SK-N-SH (cell line): ENCODE results near the gene SPRED2. TPM values are rescaled to one million over a fixed set of nuclear protein-coding genes. Genes with fewer than 3 reads are reported as not detected.

ENCODE experiments used
- CTCF ChIA-PET: fragments of 300-600, 350-600 bp; formaldehyde crosslinking; extraction: SDS; loops from one replicate; lab custom pipeline; 2021; lab: Yijun Ruan, JAX
- POLR2A ChIA-PET: fragments of 350-600 bp; sonication (Branson Sonifier 250); formaldehyde crosslinking; extraction: SDS; loops from one replicate; lab custom pipeline; 2020; ENCODE audit warnings: antibody characterized with exemption, inconsistent platforms; lab: Yijun Ruan, JAX
- DNase-seq: peaks from one replicate; pipeline ENCODE4 v3.0.0; 2012
- H2AFZ ChIP-seq: fragments of 200-600 bp; sonication (generic); 2 replicates; pipeline ENCODE4 v1.8.1; 2016; ENCODE audit warnings: antibody characterized with exemption, mild to moderate bottlenecking, low read depth
- H3F3A ChIP-seq: fragments of 200-600 bp; sonication (generic); replicated peaks from 2 replicates; pipeline ENCODE3; 2016; ENCODE audit warnings: antibody characterized with exemption, mild to moderate bottlenecking; ENCODE audit not compliant: insufficient read depth
- H3K27ac ChIP-seq, 2 experiments: fragments of 200-500 bp in 1 of 2; fragments of 200-600 bp in 1 of 2; sonication (Bioruptor generic) in 1 of 2; sonication (generic), shearing (Covaris generic) in 1 of 2; 2 replicates each; pipeline versions ENCODE4 v1.5.1 to v1.6.1; 2014 to 2016; ENCODE audit warnings: low read depth in 2 of 2, inconsistent platforms in 1 of 2, low read length in 1 of 2, mild to moderate bottlenecking in 1 of 2, mixed read lengths in 1 of 2
- H3K27me3 ChIP-seq: fragments of 200-600 bp; sonication (generic), shearing (Covaris generic); 2 replicates; pipeline ENCODE4 v1.6.1; 2016; ENCODE audit warnings: mixed run types; ENCODE audit not compliant: insufficient read depth
- H3K36me3 ChIP-seq, 2 experiments: fragments of 200-500 bp in 1 of 2; fragments of 200-600 bp in 1 of 2; sonication (Bioruptor generic) in 1 of 2; sonication (generic) in 1 of 2; replicated peaks in 1 of 2; 2 replicates each; pipeline versions ENCODE3 to v1.5.1; 2014 to 2016; ENCODE audit warnings: low read length in 1 of 2, mild to moderate bottlenecking in 1 of 2; ENCODE audit not compliant: insufficient read depth in 2 of 2, control insufficient read depth in 1 of 2
- H3K4me1 ChIP-seq, 2 experiments: fragments of 200-500 bp in 1 of 2; fragments of 200-600 bp in 1 of 2; sonication (Bioruptor generic) in 1 of 2; sonication (generic), shearing (Covaris generic) in 1 of 2; 2 replicates each; pipeline versions ENCODE4 v1.5.1 to v1.6.1; 2014 to 2016; ENCODE audit warnings: low read depth in 1 of 2, low read length in 1 of 2, mixed run types in 1 of 2; ENCODE audit not compliant: insufficient read depth in 2 of 2, control insufficient read depth in 1 of 2
- H3K4me2 ChIP-seq: fragments of 200-600 bp; sonication (generic), shearing (Covaris generic); 2 replicates; pipeline ENCODE4 v1.6.1; 2017; ENCODE audit warnings: mixed run types
- H3K4me3 ChIP-seq, 2 experiments: fragments of 200-500 bp in 1 of 2; fragments of 200-600 bp in 1 of 2; sonication (Bioruptor generic) in 1 of 2; sonication (generic), shearing (Covaris generic) in 1 of 2; 2 replicates each; pipeline versions ENCODE4 v1.5.1 to v1.8.1; 2014 to 2016; ENCODE audit warnings: low read depth in 2 of 2, inconsistent platforms in 1 of 2, low read length in 1 of 2, mild to moderate bottlenecking in 1 of 2, mixed read lengths in 1 of 2, moderate library complexity in 1 of 2
- H3K79me2 ChIP-seq: fragments of 200-600 bp; sonication (generic); 2 replicates; pipeline ENCODE4 v1.8.1; 2017; ENCODE audit warnings: mild to moderate bottlenecking; ENCODE audit not compliant: insufficient read depth
- H3K9ac ChIP-seq: fragments of 200-600 bp; sonication (generic); 2 replicates; pipeline ENCODE4 v1.6.1; 2017; ENCODE audit warnings: mixed run types
- H3K9me2 ChIP-seq: fragments of 200-600 bp; sonication (generic); 2 replicates; pipeline ENCODE4 v1.6.1; 2017; ENCODE audit warnings: mixed run types
- H3K9me3 ChIP-seq: fragments of 200-600 bp; sonication (generic); 2 replicates; pipeline ENCODE4 v1.6.1; 2017; ENCODE audit warnings: mixed run types, mild to moderate bottlenecking, moderate library complexity
- H4K20me1 ChIP-seq: fragments of 200-600 bp; sonication (generic); 2 replicates; pipeline ENCODE4 v1.6.1; 2017; ENCODE audit warnings: mild to moderate bottlenecking, mixed run types; ENCODE audit not compliant: insufficient read depth
- CHD2 ChIP-seq: fragments of 150-350 bp; IDR thresholded peaks from 2 replicates; pipeline ENCODE4 v1.6.1; 2018; ENCODE audit warnings: low read length; ENCODE audit not compliant: partially characterized antibody
- EP300 ChIP-seq, 2 experiments: IDR thresholded peaks; 2 replicates each; pipeline versions ENCODE4 v1.4.0 to v1.6.1; 2012; ENCODE audit warnings: borderline replicate concordance in 1 of 2, low read depth in 1 of 2, low read length in 1 of 2
- EZH2phosphoT487 ChIP-seq: fragments of 200-600 bp; sonication (generic); IDR thresholded peaks from 2 replicates; pipeline ENCODE4 v1.6.1; 2017; ENCODE audit warnings: low read depth, mixed run types, mild to moderate bottlenecking, antibody characterized with exemption, moderate library complexity, borderline replicate concordance
- FOSL2 ChIP-seq: IDR thresholded peaks from 2 replicates; pipeline ENCODE4 v1.4.0; 2012; ENCODE audit warnings: low read depth, mild to moderate bottlenecking, moderate library complexity, borderline replicate concordance
- FOXM1 ChIP-seq: IDR thresholded peaks from 2 replicates; pipeline ENCODE4 v1.4.0; 2012; ENCODE audit warnings: low read depth, mild to moderate bottlenecking
- GABPA ChIP-seq: IDR thresholded peaks from 2 replicates; pipeline ENCODE4 v1.4.0; 2012; ENCODE audit warnings: low read depth, mild to moderate bottlenecking
- GATA2 ChIP-seq: sonication (generic); formaldehyde crosslinking; IDR thresholded peaks from 2 replicates; pipeline ENCODE4 v1.5.0; 2020; ENCODE audit warnings: mild to moderate bottlenecking, missing genetic modification reagents
- IRF3 ChIP-seq: fragments of 150-350 bp; IDR thresholded peaks from 2 replicates; pipeline ENCODE4 v1.6.1; 2016; ENCODE audit warnings: mild to moderate bottlenecking, low read depth, low read length
- JUND ChIP-seq: IDR thresholded peaks from 2 replicates; pipeline ENCODE4 v1.4.0; 2012
- MAX ChIP-seq: IDR thresholded peaks from 2 replicates; pipeline ENCODE4 v1.4.0; 2012; ENCODE audit warnings: low read depth
- MEF2A ChIP-seq: IDR thresholded peaks from 2 replicates; pipeline ENCODE4 v1.4.0; 2012; ENCODE audit warnings: low read depth, borderline replicate concordance
- NFIC ChIP-seq: IDR thresholded peaks from 2 replicates; pipeline ENCODE4 v1.4.0; 2012; ENCODE audit warnings: borderline replicate concordance
- NRF1 ChIP-seq: IDR thresholded peaks from 2 replicates; pipeline ENCODE4 v1.6.1; 2012; ENCODE audit warnings: low read depth, mild to moderate bottlenecking, low read length
- PBX3 ChIP-seq: IDR thresholded peaks from 2 replicates; pipeline ENCODE4; 2012
- POLR2AphosphoS5 ChIP-seq: IDR thresholded peaks from 2 replicates; pipeline ENCODE4 v1.6.1; 2012; ENCODE audit warnings: low read depth, low read length
- RAD21 ChIP-seq: IDR thresholded peaks from 2 replicates; pipeline ENCODE4 v1.6.1; 2012; ENCODE audit warnings: mild to moderate bottlenecking, low read length
- REST ChIP-seq: IDR thresholded peaks from 2 replicates; pipeline ENCODE4 v1.6.1; 2012; ENCODE audit warnings: mild to moderate bottlenecking, low read depth, low read length, moderate library complexity
- RFX5 ChIP-seq: IDR thresholded peaks from 2 replicates; pipeline ENCODE4 v1.6.1; 2012; ENCODE audit warnings: mild to moderate bottlenecking, improper control_type of control experiment, low read length
- RXRA ChIP-seq: IDR thresholded peaks from 2 replicates; pipeline ENCODE4 v1.4.0; 2012; ENCODE audit warnings: low read depth, mild to moderate bottlenecking, borderline replicate concordance
- SMC3 ChIP-seq: IDR thresholded peaks from 2 replicates; pipeline ENCODE4 v1.6.1; 2012; ENCODE audit warnings: low read depth, low read length, improper control_type of control experiment
- TAF1 ChIP-seq: IDR thresholded peaks from 2 replicates; pipeline ENCODE4 v1.6.1; 2012; ENCODE audit warnings: low read depth, mild to moderate bottlenecking, low read length, moderate library complexity, borderline replicate concordance
- TCF12 ChIP-seq: IDR thresholded peaks from 2 replicates; pipeline ENCODE4 v1.4.0; 2012
- TEAD4 ChIP-seq: IDR thresholded peaks from 2 replicates; pipeline ENCODE4 v1.4.0; 2012; ENCODE audit warnings: mild to moderate bottlenecking, borderline replicate concordance; ENCODE audit not compliant: insufficient read depth
- USF1 ChIP-seq: IDR thresholded peaks from 2 replicates; pipeline ENCODE4 v1.4.0; 2012; ENCODE audit warnings: low read depth, borderline replicate concordance
- USF2 ChIP-seq: fragments of 150-350 bp; IDR thresholded peaks from 2 replicates; pipeline ENCODE4 v1.6.1; 2017; ENCODE audit warnings: antibody characterized with exemption, low read length, low read depth, borderline replicate concordance
- WGBS: methylation state at CpG from one replicate; pipeline ENCODE4 v1.1.6; 2017; ENCODE audit warnings: low lambda C conversion rate; 5-methylcytosine and 5-hydroxymethylcytosine counted together
- polyA plus RNA-seq, 3 experiments: library from polyadenylated mRNA; depleted of rRNA; stranded (reverse); fragments of >200 nt; gene quantifications; 2 replicates each; pipeline ENCODE4 v1.2.3, GENCODE V29; 2012

Gene SPRED2
- polyA plus RNA-seq, 1 of the 3 experiments (the other 2 are of a cell fraction), result 21.9 TPM

GRCh38 chr2:65435625-65436168 lies 3.3 kb upstream of the SPRED2 start:
- peak; percentile 97 for DNase-seq
- Histone ChIP-seq H3K27me3 (no peaks in the 10 kb centered on the region), H3K36me3 (no peaks in the 10 kb centered on the region), H3K9me3 (no peaks in the 10 kb centered on the region), H3K9ac (peak overlapping the region; percentile 90), H3K4me3 (peak overlapping the region; percentile 68 to 78), H3F3A (peaks cover 20% of the 10 kb centered on the region), H3K4me2 (peak overlapping the region; percentile 87), H3K79me2 (peaks cover 31% of the 10 kb centered on the region), H3K27ac (peak overlapping the region; percentile 98 to 99), H2AFZ (peak overlapping the region; percentile 83; the same call in 1 of the 2 replicates), H3K9me2 (no peaks in the 10 kb centered on the region), H4K20me1 (peaks cover 2% of the 10 kb centered on the region; the same call in 1 of the 2 replicates), H3K4me1 (peaks cover 10 to 22% of the 10 kb centered on the region in 2 experiments; a peak in 3 of 4 replicates)
- 0% methylated on average over 15 of the region's 42 CpGs for WGBS
- CTCF ChIA-PET, result interaction anchor here (1.0 to 3.9 kb wide), 9 partner anchors 52 to 170 kb away, joined by 3 to 21 read pairs (median 3); no protein-coding TSS in a partner anchor
- POLR2A ChIA-PET, result interaction anchor here (0.6 to 1.6 kb wide), 11 partner anchors 28 to 305 kb away, joined by 3 to 7 read pairs (median 4); partner anchors contain the start of gene ACTR2
- no peak for TF ChIP-seq IRF3
- 0 out of 2 replicates have a peak, but pooled peaks have one; percentile 20 for TF ChIP-seq NFIC
- peak; percentile 18 to 29; a peak in 1 of 4 replicates for TF ChIP-seq EP300 (IDR thresholded peaks at IDR 0.05; ENCODE audit: borderline replicate concordance in 1 of 2, low read depth in 1 of 2, low read length in 1 of 2)
- no peak for TF ChIP-seq EZH2phosphoT487
- no peak for TF ChIP-seq GABPA
- TF ChIP-seq RXRA, result peak; percentile 39; the same call in 1 of the 2 replicates
- TF ChIP-seq RAD21, result peak; percentile 43
- 0 out of 2 replicates have a peak, but pooled peaks have one; percentile 54 for TF ChIP-seq MEF2A
- TF ChIP-seq RFX5, result peak; percentile 65
- TF ChIP-seq SMC3, result peak; percentile 33; the same call in 1 of the 2 replicates
- no peak for TF ChIP-seq GATA2
- no peak for TF ChIP-seq PBX3
- TF ChIP-seq USF1, result no peak
- peak; percentile 62 for TF ChIP-seq NRF1
- TF ChIP-seq CHD2, result peak; percentile 66
- TF ChIP-seq FOXM1, result no peak
- TF ChIP-seq REST, result peak; percentile 45; the same call in 1 of the 2 replicates
- TF ChIP-seq TEAD4, result 0 out of 2 replicates have a peak, but pooled peaks have one; percentile 6
- no peak for TF ChIP-seq USF2
- peak; percentile 22; the same call in 1 of the 2 replicates for TF ChIP-seq MAX
- TF ChIP-seq POLR2AphosphoS5, result peak; percentile 48; the same call in 1 of the 2 replicates
- TF ChIP-seq JUND, result peak; percentile 59
- no peak for TF ChIP-seq FOSL2
- TF ChIP-seq TAF1, result peak; percentile 79
- no peak for TF ChIP-seq TCF12
